K562 (cell line): ENCODE data around the gene SCYGR2. TPM values are rescaled to one million over a fixed set of nuclear protein-coding genes. Genes with fewer than 3 reads are reported as not detected.

ENCODE experiments used
- ATAC-seq: fragments of 200-7000 bp; cut with Tn5 transposase; 3 replicates; pipeline ENCODE4 v1.9.1; 2020; ENCODE audit warnings: moderate library complexity
- BruUV-seq: library from RNA; stranded (reverse); fragments of 400-500 nt; replicated peaks from 2 replicates; lab custom pipeline; 2021; lab: Mats Ljungman, UMichigan
- CTCF ChIA-PET: fragments of 300-600 bp; formaldehyde crosslinking; extraction: SDS; loops from one replicate; lab custom pipeline; 2021; ENCODE audit warnings: low intra/inter-chr PET ratio; lab: Yijun Ruan, JAX
- POLR2A ChIA-PET: fragments of 300-600, 350-650 bp; sonication (Branson Sonifier 250); formaldehyde crosslinking; extraction: SDS; loops from one replicate; lab custom pipeline; 2021; ENCODE audit warnings: antibody characterized with exemption, inconsistent platforms; lab: Yijun Ruan, JAX
- DNase-seq, 4 experiments: peaks; one replicate each; pipeline versions ENCODE4 v3.0.0 to v3.0.0-alpha.2; 2011 to 2018; ENCODE audit warnings: low spot score in 3 of 4, mixed read lengths in 3 of 4; ENCODE audit errors: extremely low read depth in 1 of 4
- FAIRE-seq: peaks from 2 replicates; lab custom pipeline; 2011; peaks lifted over from hg19 to GRCh38; lab: Jason Lieb, UNC
- H2AFZ ChIP-seq: 2 replicates; pipeline ENCODE4 v1.6.0; 2011; ENCODE audit warnings: low read depth, low read length, control low read depth, inconsistent platforms
- H3K27ac ChIP-seq: fragments of 200-600 bp; 3 replicates; pipeline ENCODE4 v1.8.0; 2011; ENCODE audit warnings: low read depth, mild to moderate bottlenecking, control low read depth, inconsistent platforms, low read length, moderate library complexity, mixed read lengths; ENCODE audit errors: extremely low read depth
- H3K27me3 ChIP-seq, 2 experiments: fragments of 300-600 bp in 1 of 2; 2 replicates in 1 of 2; 3 replicates in 1 of 2; pipeline versions ENCODE4 v1.6.0 to v1.8.0; 2011; ENCODE audit warnings: inconsistent platforms in 2 of 2, low read length in 2 of 2, mild to moderate bottlenecking in 1 of 2, mixed read lengths in 1 of 2, moderate library complexity in 1 of 2; ENCODE audit not compliant: control insufficient read depth in 2 of 2, insufficient read depth in 2 of 2
- H3K36me3 ChIP-seq: fragments of 300-600 bp; 3 replicates; pipeline ENCODE4 v1.8.0; 2011; ENCODE audit warnings: mild to moderate bottlenecking, low read length, inconsistent platforms; ENCODE audit not compliant: control insufficient read depth, insufficient read depth
- H3K4me1 ChIP-seq, 2 experiments: fragments of 200-600 bp in 1 of 2; replicated peaks in 1 of 2; 2 replicates in 1 of 2; 3 replicates in 1 of 2; pipeline versions ENCODE4 v1.5.1 to v1.8.0; 2011; ENCODE audit warnings: inconsistent platforms in 2 of 2, low read length in 2 of 2, mild to moderate bottlenecking in 1 of 2, mixed read lengths in 1 of 2, moderate library complexity in 1 of 2; ENCODE audit not compliant: control insufficient read depth in 2 of 2, insufficient read depth in 2 of 2
- H3K4me2 ChIP-seq: 2 replicates; pipeline ENCODE4 v1.6.1; 2011; ENCODE audit warnings: low read length, control low read depth, inconsistent platforms, mixed read lengths; ENCODE audit not compliant: insufficient read depth
- H3K4me3 ChIP-seq: fragments of 200-600 bp; sonication (generic), shearing (Covaris generic); 2 replicates; pipeline ENCODE4 v1.5.1; 2016; ENCODE audit warnings: control low read depth, inconsistent platforms
- H3K79me2 ChIP-seq: fragments of 200-600 bp; 3 replicates; pipeline ENCODE4 v1.8.0; 2011; ENCODE audit warnings: low read length, inconsistent platforms; ENCODE audit not compliant: control insufficient read depth, insufficient read depth
- H3K9ac ChIP-seq, 2 experiments: 2 replicates each; pipeline versions ENCODE4 v1.6.0 to v1.6.1; 2011; ENCODE audit warnings: low read depth in 2 of 2, low read length in 2 of 2, control low read depth in 1 of 2, inconsistent platforms in 1 of 2, mild to moderate bottlenecking in 1 of 2, mixed read lengths in 1 of 2; ENCODE audit not compliant: insufficient read depth in 1 of 2
- H3K9me1 ChIP-seq: one replicate; pipeline ENCODE4 v1.6.0; 2011; ENCODE audit warnings: inconsistent platforms, mild to moderate bottlenecking, low read length, moderate library complexity; ENCODE audit not compliant: control insufficient read depth, insufficient read depth
- H3K9me3 ChIP-seq: replicated peaks from 2 replicates; pipeline ENCODE4 v1.5.1; 2011; ENCODE audit warnings: low read depth, low read length, inconsistent platforms; ENCODE audit not compliant: control insufficient read depth, insufficient read depth
- H4K20me1 ChIP-seq: replicated peaks from 2 replicates; pipeline ENCODE4 v1.6.1; 2011; ENCODE audit warnings: low read length, inconsistent platforms, mixed read lengths; ENCODE audit not compliant: control insufficient read depth, insufficient read depth
- CREB3L1 ChIP-seq: fragments of 450-650 bp; IDR thresholded peaks from 2 replicates; pipeline ENCODE4 v1.6.1; 2014; ENCODE audit warnings: low read depth, mild to moderate bottlenecking, moderate library complexity, borderline replicate concordance
- FOXA1 ChIP-seq: fragments of 450-650 bp; IDR thresholded peaks from 2 replicates; pipeline ENCODE4 v1.6.1; 2016; ENCODE audit warnings: mild to moderate bottlenecking, borderline replicate concordance
- OTX1 ChIP-seq: fragments of 450-650 bp; formaldehyde crosslinking; IDR thresholded peaks from 2 replicates; pipeline ENCODE4 v1.4.0; 2022; ENCODE audit warnings: mild to moderate bottlenecking
- RAD21 ChIP-seq, 2 experiments: fragments of 250-450 bp in 1 of 2; fragments of 450-650 bp in 1 of 2; sonication (Bioruptor Pico) in 1 of 2; formaldehyde crosslinking in 1 of 2; IDR thresholded peaks in 1 of 2; conservative IDR thresholded peaks in 1 of 2; 2 replicates each; pipeline versions ENCODE4 v1.4.0 to v1.8.0; 2020 to 2022; ENCODE audit warnings: mild to moderate bottlenecking in 2 of 2, moderate library complexity in 1 of 2
- SIN3A ChIP-seq, 2 experiments: fragments of 150-350 bp in 1 of 2; IDR thresholded peaks; 2 replicates each; pipeline ENCODE4 v1.6.1; 2011 to 2016; ENCODE audit warnings: borderline replicate concordance in 2 of 2, low read depth in 2 of 2, low read length in 2 of 2, mild to moderate bottlenecking in 2 of 2, moderate library complexity in 2 of 2; ENCODE audit not compliant: control insufficient read depth in 1 of 2
- SMAD2 ChIP-seq: fragments of 150-350 bp; IDR thresholded peaks from 2 replicates; pipeline ENCODE4 v1.6.1; 2014; ENCODE audit warnings: low read depth, mild to moderate bottlenecking, low read length
- ZNF354B ChIP-seq: fragments of 250-450 bp; sonication (Bioruptor Pico); IDR thresholded peaks from 2 replicates; pipeline ENCODE4 v1.4.0; 2020
- ZNF584 ChIP-seq: fragments of 200-800 bp; sonication (Bioruptor generic); IDR thresholded peaks from 2 replicates; pipeline ENCODE4 v1.6.1; 2016; ENCODE audit warnings: low read depth, mild to moderate bottlenecking, missing genetic modification characterization, missing compliant biosample characterization
- ZNF589 ChIP-seq: fragments of 200-800 bp; sonication (Bioruptor generic); IDR thresholded peaks from 2 replicates; pipeline ENCODE4 v1.6.1; 2016; ENCODE audit warnings: low read depth, missing genetic modification characterization, missing compliant biosample characterization
- ZNF79 ChIP-seq: fragments of 250-450 bp; sonication (Bioruptor Pico); IDR thresholded peaks from 2 replicates; pipeline ENCODE4 v1.4.0; 2020; ENCODE audit warnings: low read depth, mild to moderate bottlenecking, moderate library complexity
- WGBS: fragments of 100-300 bp; shearing (Covaris generic); methylation state at CpG from one replicate; pipeline ENCODE4 v1.1.6; 2016; ENCODE audit warnings: low coverage, mixed read lengths; ENCODE audit not compliant: insufficient coverage; ENCODE audit errors: missing lambda C conversion rate; 5-methylcytosine and 5-hydroxymethylcytosine counted together
- in situ Hi-C: fragments of 300-500 bp; cut with MboI; formaldehyde crosslinking; loops from 4 replicates; pipeline ENCODE4 v1.15.0; 2018; ENCODE audit warnings: inconsistent platforms, mixed read lengths
- intact Hi-C: fragments of 100-400 bp; cut with micrococcal nuclease; formaldehyde crosslinking; loops from 2 replicates; pipeline ENCODE4 v1.14.2; 2022
- polyA plus RNA-seq, 8 experiments: library from polyadenylated mRNA; depleted of rRNA in 4 of 8; stranded (reverse) in 5 of 8; unstranded in 3 of 8; fragments of >200 nt; fragmentation: Nextera tagmentation in 2 of 8; fragmentation: Illumina TruSeq in 1 of 8; extraction: Ambion mirVana in 2 of 8; extraction: Trizol in 1 of 8; gene quantifications; 2 replicates each; pipeline versions ENCODE4 v1.2.1 to v1.2.3, GENCODE V29; 2011 to 2014; ENCODE audit warnings: inconsistent platforms in 1 of 8, missing spikeins in 1 of 8
- total RNA-seq, 7 experiments: library from RNA; depleted of rRNA in 6 of 7; stranded (reverse); fragments of >200 nt in 6 of 7; fragmentation: Illumina TruSeq in 2 of 7; extraction: Trizol in 2 of 7; gene quantifications; 2 replicates each; pipeline versions ENCODE4 v1.2.1 to v1.2.3, GENCODE V29; 2011 to 2021; ENCODE audit warnings: low replicate concordance in 1 of 7

The SCYGR2 gene
- total and polyA plus RNA-seq, 9 of the 15 experiments (the other 6 are each of a cell fraction or from before 2014, with no cell fraction given), result not detected

- Histone ChIP-seq H3K27ac (no peak overlapping the region), H3K36me3 (no peaks in the 10 kb centered on the region), H3K9me1 (no peaks in the 10 kb centered on the region), H3K79me2 (no peaks in the 10 kb centered on the region), H3K27me3 (peaks cover 0 to 28% of the 10 kb centered on the region in 2 experiments; a peak in 2 of 5 replicates), H3K4me3 (no peak overlapping the region), H3K9me3 (no peaks in the 10 kb centered on the region), H3K4me2 (no peak overlapping the region), H2AFZ (no peak overlapping the region), H3K4me1 (no peaks in the 10 kb centered on the region), H4K20me1 (no peaks in the 10 kb centered on the region), H3K9ac (no peak overlapping the region)
- ChIA-PET CTCF (no interaction called here), POLR2A (no interaction called here)
- ATAC-seq (no peak; the same call in 2 of the 3 replicates), FAIRE-seq (no peak), DNase-seq (no peak)
- no peak for TF ChIP-seq CREB3L1
- 0 out of 4 replicates have a peak, but pooled peaks of 1 of the 2 experiments have one; percentile 2 for TF ChIP-seq RAD21 (CRISPR knock-in tag; conservative IDR thresholded peaks at IDR 0.05 in 1 of 2, IDR thresholded peaks at IDR 0.05 in 1 of 2)
- TF ChIP-seq SMAD2, result no peak
- no TSS peak for BruUV-seq
- WGBS, result 0% methylated on average over 1 of the region's 4 CpGs
- intact Hi-C loops (no loop called here), in situ Hi-C loops (no loop called here)
Observed at GRCh38 chr2:227595797-227596196, 2.9 kb upstream of the SCYGR2 start.

GRCh38 chr2:227597036-227597435 is 1.7 kb upstream of the SCYGR2 start:
- no peaks in the 10 kb centered on the region for H3K9me3 ChIP-seq
- H3K4me3 ChIP-seq, result no peak overlapping the region
- no peak for DNase-seq
- FAIRE-seq, result no peak
- intact Hi-C loops (no loop called here), in situ Hi-C loops (no loop called here)
- BruUV-seq, result no TSS peak
- no peak overlapping the region for H3K27ac ChIP-seq
- no peak overlapping the region for H2AFZ ChIP-seq
- no peaks in the 10 kb centered on the region for H3K4me1 ChIP-seq
- H3K9me1 ChIP-seq, result no peaks in the 10 kb centered on the region
- no peaks in the 10 kb centered on the region for H3K79me2 ChIP-seq
- H4K20me1 ChIP-seq, result no peaks in the 10 kb centered on the region
- POLR2A ChIA-PET, result no interaction called here
- no peaks in the 10 kb centered on the region for H3K36me3 ChIP-seq
- no peak for ATAC-seq
- CTCF ChIA-PET, result no interaction called here
- H3K27me3 ChIP-seq, result peaks cover 0 to 30% of the 10 kb centered on the region in 2 experiments; a peak in 2 of 5 replicates
- no peak overlapping the region for H3K9ac ChIP-seq
- H3K4me2 ChIP-seq, result no peak overlapping the region
- TF ChIP-seq SIN3A (IDR thresholded peaks at IDR 0.05; ENCODE audit: borderline replicate concordance in 2 of 2, control insufficient read depth in 1 of 2, low read depth in 2 of 2, low read length in 2 of 2) (no peak), ZNF589 (CRISPR knock-in tag) (no peak), ZNF79 (no peak), ZNF584 (CRISPR knock-in tag) (no peak), OTX1 (CRISPR knock-in tag) (no peak), CREB3L1 (no peak), ZNF354B (CRISPR knock-in tag) (no peak), FOXA1 (no peak)
